T-helper 2 cell treated with Interferon-gamma antibody and Interleukin-4, amounts not matched to agents 100 ng/mL and 5 ng/mL, for 36 hours (primary cell): ENCODE data around the gene KIAA0040. TPM values are rescaled to one million over a fixed set of nuclear protein-coding genes. Genes with fewer than 3 reads are reported as not detected.

Source experiments
- intact Hi-C: fragments of 100-400 bp; cut with micrococcal nuclease; formaldehyde crosslinking; loops from one replicate; pipeline ENCODE4 v1.15.1; 2023
- total RNA-seq: library from RNA; stranded (reverse); gene quantifications from 2 replicates; pipeline ENCODE4 v1.2.3, GENCODE V29; 2022

The KIAA0040 gene
- total RNA-seq, 1 donor from 2014 or later, result 90.1 TPM

DNA sequence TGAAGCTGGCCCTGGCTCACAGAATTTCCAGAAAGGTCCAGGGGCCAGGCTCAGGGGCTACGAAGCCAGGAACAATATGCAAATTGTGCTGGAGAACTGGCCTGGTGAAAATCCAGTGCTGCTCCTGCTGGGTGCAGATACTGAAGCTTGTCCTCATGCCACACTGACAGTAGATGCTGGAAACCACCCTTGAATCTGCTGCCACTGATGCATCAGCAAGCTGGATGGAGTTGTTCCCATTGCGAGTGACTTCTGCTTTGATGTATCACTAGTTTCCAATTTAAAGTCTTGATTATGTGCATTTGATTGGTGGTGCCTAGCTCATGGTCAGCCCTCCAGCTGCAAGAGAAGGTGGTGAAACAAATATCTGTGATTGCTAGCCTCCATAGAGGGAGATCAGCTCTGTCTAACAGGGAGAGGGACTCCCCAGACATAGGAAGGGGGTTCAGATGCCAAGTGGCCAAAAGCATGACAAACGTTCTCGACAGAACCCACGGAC lies 11.0 kb upstream of the KIAA0040 start:
- intact Hi-C loops, result no loop called here

DNA sequence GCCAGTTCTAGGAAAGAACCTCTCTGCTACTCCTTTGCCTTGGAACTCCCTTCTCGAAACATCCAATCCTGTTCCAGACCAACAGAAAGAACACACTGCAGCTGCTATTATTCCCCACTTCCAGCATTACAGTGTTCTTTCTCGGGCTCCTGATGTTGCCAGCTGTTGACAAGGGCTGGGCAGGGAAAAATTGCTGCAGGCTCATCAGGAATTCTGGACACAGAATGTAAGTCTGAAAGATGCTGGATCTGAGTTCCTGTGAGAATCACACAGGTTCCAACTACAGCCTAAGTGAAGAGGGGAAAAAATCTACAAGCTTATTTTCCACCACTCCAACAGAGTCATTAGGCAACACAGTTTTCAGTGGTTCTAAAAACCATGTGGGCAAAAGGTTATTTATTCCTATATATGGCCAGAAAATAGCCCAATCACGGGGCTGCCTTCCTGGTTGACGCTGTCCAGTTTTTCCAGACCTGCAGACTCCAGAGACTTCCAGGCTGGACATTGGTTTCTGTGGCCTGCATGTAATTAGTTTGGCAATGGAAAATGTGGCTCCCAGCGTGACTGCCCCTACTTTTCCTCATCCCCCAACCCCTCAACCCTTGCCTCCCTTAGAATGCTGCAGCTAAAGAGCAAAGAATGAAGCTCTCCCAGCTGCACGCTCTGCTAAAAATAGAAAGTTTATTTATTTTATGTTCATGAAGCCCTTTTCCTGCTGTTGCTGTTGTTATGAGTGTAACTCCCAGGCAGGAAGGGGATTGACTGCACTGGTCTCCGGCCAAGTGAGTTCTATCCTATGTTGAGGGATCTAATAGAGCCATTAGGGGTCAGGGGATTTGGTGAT lies 8.3 kb upstream of the KIAA0040 start:
- intact Hi-C loops, result no loop called here

DNA sequence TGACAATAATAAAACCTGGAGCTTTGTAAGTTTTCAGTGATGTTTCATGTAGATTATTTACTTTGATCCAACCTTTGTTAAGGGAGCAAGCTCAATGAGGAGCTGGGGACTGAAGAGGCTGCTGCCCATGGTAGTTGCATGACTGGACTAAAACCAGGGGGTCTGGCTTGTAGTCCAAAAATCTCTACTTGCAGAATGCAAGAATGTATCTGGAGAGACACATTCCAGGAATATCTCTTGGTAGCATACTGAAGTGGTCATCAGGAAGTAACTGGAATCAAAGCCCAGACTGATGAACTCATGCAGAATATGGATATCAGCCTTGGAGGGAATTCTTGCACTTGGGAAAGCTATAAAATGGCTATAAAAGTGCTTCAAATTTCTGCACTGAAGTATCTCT lies 5.8 kb upstream of the KIAA0040 start:
- intact Hi-C loops, result loop anchor here (10.0 kb wide), 1 partner anchor 1006 kb away; the partner anchor contains the start of gene COP1

DNA sequence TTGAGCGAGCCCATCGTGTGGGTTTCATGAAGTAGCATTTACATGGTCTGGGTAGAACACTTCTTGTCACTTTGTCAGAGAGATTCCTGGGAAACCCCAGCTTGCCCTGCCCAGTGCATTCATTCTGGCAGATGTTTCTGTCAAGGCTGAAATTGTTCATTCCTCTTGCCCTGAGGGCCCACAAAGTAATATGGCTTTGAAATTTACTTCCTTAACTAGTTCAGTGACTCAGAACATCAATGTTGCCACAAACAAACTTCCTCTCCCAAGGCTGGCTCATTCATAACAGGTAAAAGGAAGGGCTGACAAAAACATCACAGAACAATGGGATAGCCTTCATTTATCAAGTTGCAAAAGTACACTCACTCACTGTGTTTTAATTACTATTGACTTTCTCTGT lies 5.0 kb upstream of the KIAA0040 start:
- intact Hi-C loops, result loop anchor here (10.0 kb wide), 1 partner anchor 1007 kb away; the partner anchor contains the start of gene COP1

DNA sequence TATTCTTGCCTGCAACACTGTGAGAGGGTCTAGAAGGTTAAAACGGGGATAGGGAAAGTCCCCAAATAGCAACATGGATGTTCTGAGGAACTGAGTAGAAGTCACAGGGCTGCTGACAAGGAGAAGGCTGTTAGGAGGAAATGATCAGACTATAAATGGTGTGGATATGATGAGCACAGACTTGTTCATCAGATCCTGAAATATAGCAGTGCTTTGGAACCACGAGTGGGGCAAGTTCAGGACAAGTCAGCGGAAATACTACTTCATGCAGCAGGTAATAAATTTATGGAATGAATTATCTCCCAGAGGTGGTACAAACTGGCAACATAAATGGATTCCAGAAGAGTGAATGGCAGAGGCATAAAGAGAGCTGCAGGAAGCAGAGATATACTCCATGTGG lies 3.2 kb upstream of the KIAA0040 start:
- intact Hi-C loops, result loop anchor here (10.0 kb wide), 1 partner anchor 1009 kb away; the partner anchor contains the start of gene COP1

DNA sequence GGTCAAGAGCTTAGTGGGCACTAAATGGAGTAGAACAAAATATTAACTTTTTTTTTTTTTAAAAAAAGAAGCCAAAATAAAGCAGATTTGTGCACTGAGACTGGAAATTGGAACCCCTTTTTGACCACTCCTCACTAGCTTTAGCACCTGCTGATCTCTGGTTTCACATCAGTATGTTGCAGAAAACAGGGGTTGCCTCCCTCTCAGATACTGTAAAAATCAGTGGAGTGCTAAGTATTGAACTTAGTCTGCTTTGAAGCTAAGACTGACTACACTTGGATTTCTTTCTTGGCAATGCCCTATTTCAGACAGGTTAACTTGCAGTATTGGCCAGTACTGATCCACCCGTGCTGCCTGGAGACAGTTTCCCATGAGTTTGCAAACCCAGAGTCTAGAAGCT lies 2.7 kb upstream of the KIAA0040 start:
- intact Hi-C loops, result loop anchor here (10.0 kb wide), 1 partner anchor 1010 kb away; the partner anchor contains the start of gene COP1

DNA sequence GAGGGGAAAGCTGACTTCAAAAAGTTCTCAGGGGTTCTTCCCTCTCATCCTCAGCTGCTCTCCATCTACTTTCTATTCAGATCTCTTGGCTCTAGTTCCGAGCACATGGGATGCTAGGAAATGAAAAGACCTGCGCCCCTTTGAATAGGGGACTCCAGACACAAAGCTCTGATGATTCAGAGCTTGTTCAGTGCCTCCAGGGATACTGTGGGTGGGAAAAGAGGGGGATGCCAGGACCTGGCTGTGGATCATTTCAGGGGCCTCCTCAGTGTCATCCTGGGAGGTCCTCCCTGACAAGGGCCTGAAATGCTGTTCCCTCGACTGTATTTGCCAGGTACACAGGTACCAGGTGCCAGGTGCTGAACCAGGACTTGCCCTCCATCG lies 943 bp upstream of the KIAA0040 start:
- intact Hi-C loops, result loop anchor here (10.0 kb wide), 1 partner anchor 1011 kb away; the partner anchor contains the start of gene COP1

DNA sequence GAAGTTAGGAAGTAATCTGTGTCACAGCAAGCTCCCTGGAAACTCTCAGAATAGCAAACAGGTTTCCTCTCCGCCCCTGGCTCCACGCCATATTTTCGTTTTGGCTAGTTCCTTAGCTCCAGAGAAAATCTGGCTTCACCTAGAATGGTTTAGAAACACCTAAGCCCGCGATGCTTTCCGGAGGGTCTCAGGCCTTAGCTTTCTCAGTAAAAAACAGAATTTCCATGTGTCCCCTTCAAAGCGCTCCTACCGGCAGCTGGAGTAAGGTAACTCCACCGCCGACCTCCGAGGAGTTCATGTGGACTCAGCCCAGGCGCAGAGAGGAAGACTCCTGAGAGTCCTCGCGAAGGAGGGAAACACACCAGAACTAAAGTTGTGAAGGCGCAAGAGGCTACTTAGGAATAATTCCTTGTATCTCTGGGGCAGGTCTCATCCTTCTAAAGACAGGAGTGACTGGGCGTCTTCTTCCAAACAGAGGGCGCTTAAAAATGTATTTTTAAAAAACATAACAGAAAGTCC lies 406 bp downstream of the KIAA0040 start:
- intact Hi-C loops, result loop anchor here (1.0 to 10.0 kb wide), 2 partner anchors 19 to 1013 kb away; partner anchors contain the start of gene COP1

DNA sequence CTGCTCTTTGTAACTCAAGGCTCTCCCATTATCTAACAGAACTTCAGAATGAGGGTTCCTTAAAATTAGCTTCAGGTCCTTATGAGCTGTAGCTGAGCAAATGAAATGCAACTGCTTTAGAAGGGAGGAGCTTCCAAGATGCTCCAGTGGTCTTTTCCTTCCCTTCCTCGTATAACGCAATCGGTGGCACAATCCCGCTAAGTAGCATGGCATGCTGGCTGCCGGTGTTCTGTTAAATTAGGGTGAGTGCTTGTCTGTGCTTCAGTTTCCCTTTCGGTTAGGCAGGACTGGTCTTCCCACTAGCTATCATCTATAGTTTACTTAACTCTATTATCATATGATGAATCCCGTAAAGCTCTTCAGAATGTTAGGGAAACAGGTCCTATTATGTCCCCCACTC lies 917 bp downstream of the KIAA0040 start:
- intact Hi-C loops, result loop anchor here (1.0 to 10.0 kb wide), 5 partner anchors 20 to 1013 kb away; partner anchors contain the start of genes CACYBP and COP1

DNA sequence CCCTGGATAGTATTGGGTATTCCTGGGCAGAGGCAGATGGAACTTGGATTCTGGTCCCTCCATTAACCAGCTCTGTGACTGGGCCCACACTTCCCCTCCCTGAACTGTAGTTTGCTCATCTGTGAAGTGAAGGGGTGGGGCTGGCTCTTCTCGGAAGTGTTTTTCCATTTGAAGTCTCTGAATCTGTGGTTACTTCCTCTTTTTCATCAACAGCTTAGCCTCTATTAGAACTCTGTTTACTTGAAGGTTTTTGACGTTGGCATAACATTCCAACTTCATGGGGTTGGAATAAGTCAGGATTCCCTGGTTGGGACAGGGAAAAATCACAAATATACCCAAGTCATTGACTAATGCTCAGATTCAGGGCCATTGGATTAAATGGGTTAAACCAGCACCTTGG lies 3.6 kb downstream of the KIAA0040 start:
- intact Hi-C loops, result loop anchor here (2.0 to 10.0 kb wide), 2 partner anchors 46 to 166 kb away; partner anchors contain the start of gene MRPS14

DNA sequence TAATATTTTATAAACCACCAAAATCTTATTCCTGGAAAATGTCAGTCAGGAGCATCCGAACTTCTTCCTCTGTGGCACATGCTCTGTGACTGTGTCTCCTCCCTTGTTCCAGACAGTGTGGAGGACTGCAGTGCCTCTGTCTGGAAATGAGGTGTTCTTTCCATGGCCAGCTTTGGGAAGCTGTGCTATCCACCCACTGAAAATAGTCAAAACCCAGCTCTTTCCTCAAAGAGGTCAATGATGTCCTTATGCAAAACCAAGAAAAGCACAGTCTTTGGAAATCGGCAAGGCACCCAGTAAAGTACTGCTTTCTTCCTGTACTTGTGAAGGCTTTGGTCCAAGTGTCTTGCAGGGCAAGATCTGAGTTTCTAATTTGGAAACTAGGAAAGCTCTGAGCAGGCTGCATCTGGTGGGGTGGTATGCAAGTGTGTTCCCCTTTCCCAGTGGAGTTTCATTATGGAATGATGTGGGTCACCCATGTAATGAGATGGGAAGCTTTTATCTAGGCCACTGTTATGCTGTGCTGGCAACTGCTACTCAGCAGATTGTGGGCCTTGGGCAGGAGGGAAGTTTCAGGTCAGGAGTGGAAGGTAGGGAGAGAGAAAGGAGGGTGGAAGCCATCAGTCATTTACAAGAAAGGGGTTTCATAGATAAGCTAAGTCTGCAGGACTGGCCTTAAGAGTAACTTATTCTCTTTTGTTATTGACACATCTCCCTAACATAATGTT lies 6.0 kb downstream of the KIAA0040 start:
- intact Hi-C loops, result loop anchor here (10.0 kb wide), 1 partner anchor 48 kb away; no protein-coding TSS in a partner anchor

DNA sequence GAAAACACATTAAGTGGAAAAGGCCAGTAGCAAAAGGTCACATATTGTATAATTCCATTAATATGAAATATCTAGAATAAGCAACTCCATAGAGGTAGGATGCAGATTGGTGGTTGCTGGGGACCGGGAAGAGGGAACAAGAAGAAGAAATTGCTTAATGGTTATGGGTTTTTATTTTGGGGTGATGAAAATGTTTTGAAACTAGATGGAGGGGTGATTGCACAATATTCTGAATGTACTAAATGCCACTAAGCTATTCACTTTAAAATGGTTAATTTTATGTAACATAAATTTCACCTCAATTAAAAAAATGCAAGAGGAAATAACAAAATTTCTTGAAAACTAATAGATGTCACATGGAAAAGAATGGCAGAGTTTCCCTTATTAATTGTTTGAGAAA lies 6.7 kb downstream of the KIAA0040 start:
- intact Hi-C loops, result loop anchor here (10.0 kb wide), 1 partner anchor 49 kb away; no protein-coding TSS in a partner anchor

DNA sequence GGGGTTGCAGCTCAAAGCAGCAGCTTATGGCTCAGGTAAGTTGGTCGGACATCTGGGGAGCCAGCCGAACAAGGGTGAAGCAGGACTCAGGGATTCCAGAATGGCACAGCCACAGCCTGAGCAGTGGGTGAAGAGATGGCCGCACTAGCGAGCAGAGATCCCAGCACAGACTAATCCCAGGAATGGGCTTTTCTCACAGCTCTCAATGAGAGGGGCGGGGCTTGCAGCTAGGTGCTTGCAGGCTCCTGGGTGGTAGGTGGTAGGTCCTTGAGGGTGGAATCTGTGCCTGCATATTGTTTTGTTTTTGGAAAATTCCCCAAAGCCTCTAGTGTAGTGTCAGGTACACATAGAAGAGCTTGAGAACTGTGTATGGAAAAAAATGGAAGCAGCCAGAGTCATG lies 9.0 kb downstream of the KIAA0040 start:
- intact Hi-C loops, result loop anchor here (10.0 kb wide), 1 partner anchor 51 kb away; no protein-coding TSS in a partner anchor

DNA sequence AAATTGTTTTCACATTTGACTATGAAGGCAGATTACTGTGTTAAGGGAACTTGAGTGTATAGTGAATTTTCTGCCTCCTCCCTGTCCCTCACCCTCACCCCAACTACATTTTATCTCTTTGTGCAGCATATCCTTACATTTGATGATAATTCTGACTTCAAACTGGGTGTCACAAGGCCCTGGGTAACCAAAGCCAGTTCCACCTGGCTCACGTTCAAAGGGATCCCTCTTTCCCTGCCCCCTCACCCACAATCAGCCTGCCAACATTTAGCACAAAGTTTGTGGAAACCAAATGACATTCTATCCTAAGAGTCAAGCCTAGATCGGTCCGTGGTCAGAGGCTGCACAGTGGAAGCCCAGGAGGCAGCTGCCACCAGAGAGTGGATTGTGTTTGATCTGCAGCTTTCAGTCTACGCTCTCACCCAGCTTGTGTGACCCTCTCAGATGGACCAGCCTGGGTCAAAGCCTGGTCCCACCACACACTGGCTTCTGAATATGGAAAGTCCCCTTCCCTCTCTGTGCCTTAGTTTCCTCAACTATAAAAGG lies 10.3 kb downstream of the KIAA0040 start:
- intact Hi-C loops, result loop anchor here (10.0 kb wide), 1 partner anchor 53 kb away; no protein-coding TSS in a partner anchor

DNA sequence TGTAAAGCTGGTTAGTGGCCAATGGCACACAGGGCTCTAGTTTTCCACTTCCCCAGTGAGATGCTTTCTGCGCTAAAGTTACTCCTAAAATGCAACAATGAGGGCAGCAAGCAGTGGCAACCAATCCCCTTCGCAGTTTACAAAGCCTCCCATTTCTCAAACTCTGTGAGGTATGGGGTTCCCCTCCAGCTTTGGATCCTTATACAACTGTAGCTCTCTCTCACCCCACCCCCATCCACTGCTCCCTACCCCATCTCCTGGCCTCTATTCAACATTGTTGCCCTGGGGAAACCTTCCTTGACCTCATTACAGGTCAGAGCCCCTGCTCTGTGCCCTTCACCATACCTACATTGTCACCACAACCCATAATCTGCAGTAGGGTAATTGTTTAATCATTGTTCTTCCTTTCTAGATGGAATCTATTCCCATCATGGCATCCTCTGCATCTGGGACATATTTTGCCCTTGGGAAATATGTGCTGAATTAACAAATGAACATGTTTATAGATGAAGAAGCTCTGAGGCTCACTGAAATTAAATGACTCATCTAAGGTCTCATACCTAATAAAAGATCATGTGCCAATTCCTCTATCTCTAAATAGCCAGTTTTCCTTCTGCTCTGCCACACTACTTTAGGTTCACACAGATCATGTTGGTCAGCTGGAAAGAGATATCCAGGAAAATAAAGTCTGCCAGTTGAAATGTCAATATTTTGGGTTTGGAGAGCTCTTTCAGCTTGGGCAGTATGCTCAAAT lies 12.6 kb downstream of the KIAA0040 start:
- intact Hi-C loops, result loop anchor here (10.0 kb wide), 1 partner anchor 55 kb away; no protein-coding TSS in a partner anchor

DNA sequence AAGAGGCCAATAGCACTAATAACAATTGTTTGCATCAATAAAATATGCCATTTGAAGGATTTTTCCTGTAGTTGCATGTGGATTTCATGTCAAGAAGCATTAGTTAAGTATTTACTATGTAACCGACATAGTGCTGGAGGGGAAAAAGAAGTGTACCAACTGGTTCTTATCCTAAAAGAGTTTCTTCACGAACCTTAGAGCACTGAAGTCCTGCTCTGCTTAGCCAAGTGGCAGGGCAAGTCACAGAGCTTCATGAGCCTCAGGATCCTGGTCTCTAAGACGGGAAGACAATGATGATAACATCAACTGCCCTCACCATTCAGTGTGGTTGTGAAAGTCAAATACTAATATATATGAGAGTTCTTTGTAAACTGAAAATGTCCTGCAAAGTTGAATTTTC lies 14.1 kb downstream of the KIAA0040 start:
- intact Hi-C loops, result no loop called here

DNA sequence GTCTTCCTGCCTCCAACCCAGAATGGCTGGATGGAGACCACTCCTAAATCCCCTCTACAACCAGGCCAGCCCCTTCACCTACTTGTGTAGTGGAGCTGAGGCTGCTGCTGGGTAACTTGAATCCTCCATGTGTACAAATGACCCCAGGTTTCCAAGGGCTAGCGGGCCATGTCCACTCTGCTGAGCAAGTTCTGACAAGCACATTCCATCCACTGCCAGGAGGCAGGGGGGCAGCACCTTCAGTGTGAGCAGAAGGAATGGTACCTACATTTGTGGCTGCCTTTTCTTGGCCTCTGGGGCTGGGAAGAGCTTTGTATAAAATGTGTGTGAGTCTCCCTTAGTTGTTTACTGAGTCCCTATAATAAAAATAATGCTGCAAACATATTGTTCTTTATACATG lies 14.5 kb downstream of the KIAA0040 start:
- intact Hi-C loops, result no loop called here

DNA sequence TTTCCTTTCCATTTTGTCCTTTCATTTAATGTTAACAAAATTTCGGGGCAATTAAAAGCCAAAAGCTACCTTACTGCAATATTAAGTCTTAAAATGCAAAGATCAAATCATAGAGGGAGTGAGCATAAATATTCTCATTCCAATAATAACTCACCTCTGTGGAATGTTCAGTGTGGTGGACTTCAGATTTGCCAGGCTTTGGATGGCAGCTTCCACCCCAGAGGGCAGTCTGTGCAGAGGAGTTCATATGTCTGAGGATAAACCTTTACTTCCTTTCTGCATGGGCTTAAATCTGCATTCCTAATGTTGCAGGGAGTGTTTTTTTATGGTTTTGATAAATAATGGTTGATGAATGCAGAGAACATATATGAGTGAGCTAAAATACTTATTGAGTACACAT lies 16.3 kb downstream of the KIAA0040 start:
- intact Hi-C loops, result no loop called here

DNA sequence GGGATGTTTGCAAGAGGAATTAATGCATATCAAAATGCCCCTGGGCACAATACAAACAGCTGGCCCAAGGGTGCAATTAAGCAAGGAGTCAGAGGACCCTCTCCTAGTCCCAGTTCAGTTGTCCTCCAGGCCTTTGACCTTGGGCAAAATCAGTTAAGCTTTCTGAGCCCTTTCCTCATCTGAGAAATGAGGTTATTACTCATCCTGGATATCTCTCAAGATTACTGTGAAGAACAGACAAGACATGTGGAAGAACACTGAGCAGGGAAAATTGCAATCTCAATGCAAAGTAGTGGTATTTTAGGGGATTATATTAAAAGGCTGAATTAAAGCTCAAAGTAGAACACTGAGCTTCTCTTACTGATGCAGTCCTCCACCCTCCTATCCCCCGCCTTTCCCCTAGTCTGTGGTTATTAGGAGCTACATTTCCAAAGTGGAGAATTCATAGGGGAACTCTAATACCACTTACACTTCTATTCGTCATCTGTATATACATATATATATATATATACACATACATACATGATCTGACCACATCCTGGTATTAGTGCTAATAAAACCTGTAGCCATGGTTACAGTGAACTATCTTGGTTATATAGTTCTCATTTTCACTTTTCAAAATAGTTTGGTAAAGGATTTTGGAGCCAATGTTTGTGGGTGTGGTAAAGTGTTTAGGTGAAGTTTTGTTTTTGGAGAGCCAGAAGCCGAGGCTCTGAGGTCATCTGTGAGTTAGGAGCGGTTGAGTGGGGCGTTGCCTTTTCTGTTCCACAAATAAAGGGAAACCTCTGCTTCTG lies 18.1 kb downstream of the KIAA0040 start:
- intact Hi-C loops, result no loop called here
